Tibial nerve (tissue), 4 donors: Measurements from ENCODE around the gene TBRG1. TPM values are rescaled to one million over a fixed set of nuclear protein-coding genes. Genes with fewer than 3 reads are reported as not detected.

ENCODE experiments used
- DNase-seq, 2 donors: peaks; one replicate each; pipeline ENCODE4 v3.0.0-alpha.2; 2019; ENCODE audit warnings: low spot score in 2 of 2
- H3K27ac ChIP-seq, 4 donors: fragments of 200-600 bp; sonication (generic) in 3 of 4; one replicate each; pipeline ENCODE4 v1.5.1; 2017 to 2019; ENCODE audit warnings: mild to moderate bottlenecking in 1 of 4
- H3K27me3 ChIP-seq, 2 donors: fragments of 200-600 bp; sonication (generic) in 1 of 2; one replicate each; pipeline versions ENCODE4 v1.5.1 to v1.6.0; 2017 to 2019
- H3K36me3 ChIP-seq, 3 donors: fragments of 200-600 bp; sonication (generic); one replicate each; pipeline ENCODE4 v1.5.1; 2018 to 2019
- H3K4me1 ChIP-seq, 4 donors: fragments of 200-600 bp; sonication (generic) in 3 of 4; one replicate each; pipeline ENCODE4 v1.5.1; 2017 to 2019
- H3K4me3 ChIP-seq, 4 donors: fragments of 200-600 bp; sonication (generic) in 3 of 4; one replicate each; pipeline ENCODE4 v1.5.1; 2017 to 2019; ENCODE audit warnings: mild to moderate bottlenecking in 1 of 4, moderate library complexity in 1 of 4
- H3K9me3 ChIP-seq, 4 donors: fragments of 200-600 bp; sonication (generic) in 3 of 4; one replicate each; pipeline ENCODE4 v1.5.1; 2017 to 2019
- EP300 ChIP-seq, 2 donors: sonication (generic); formaldehyde crosslinking; IDR thresholded peaks; one replicate each; pipeline ENCODE4 v1.6.1; 2017; ENCODE audit warnings: antibody characterized with exemption in 2 of 2, mild to moderate bottlenecking in 1 of 2
- POLR2A ChIP-seq, 2 donors: fragments of 450-650 bp; IDR thresholded peaks; one replicate each; pipeline ENCODE4 v1.6.1; 2017; ENCODE audit warnings: antibody characterized with exemption in 2 of 2, mild to moderate bottlenecking in 2 of 2, moderate library complexity in 2 of 2
- WGBS, 2 donors: methylation state at CpG; one replicate each; pipeline ENCODE4 v1.1.5; 2018; 5-methylcytosine and 5-hydroxymethylcytosine counted together
- small RNA-seq: library from RNA; depleted of rRNA; stranded (forward); fragments of <200 nt; gene quantifications from one replicate; pipeline ENCODE3, GENCODE V24; 2016
- total RNA-seq, 4 donors: library from RNA; depleted of rRNA; stranded (reverse); fragments of >200 nt; gene quantifications; one replicate each; pipeline ENCODE4 v1.1.0, GENCODE V29; 2016
- TF ChIP-seq, protein P1 (sequence below), 5 experiments: fragments of 200-600 bp in 3 of 5; fragments of 450-650 bp in 2 of 5; sonication (generic) in 3 of 5; IDR thresholded peaks; one replicate each; pipeline ENCODE4 v1.5.1; 2016 to 2019; ENCODE audit warnings: antibody characterized with exemption in 5 of 5, mild to moderate bottlenecking in 3 of 5, moderate library complexity in 2 of 5

The TBRG1 gene
- total RNA-seq, 4 donors from 2014 or later = 32.7 to 45.4 (median 36.4) TPM

DNA sequence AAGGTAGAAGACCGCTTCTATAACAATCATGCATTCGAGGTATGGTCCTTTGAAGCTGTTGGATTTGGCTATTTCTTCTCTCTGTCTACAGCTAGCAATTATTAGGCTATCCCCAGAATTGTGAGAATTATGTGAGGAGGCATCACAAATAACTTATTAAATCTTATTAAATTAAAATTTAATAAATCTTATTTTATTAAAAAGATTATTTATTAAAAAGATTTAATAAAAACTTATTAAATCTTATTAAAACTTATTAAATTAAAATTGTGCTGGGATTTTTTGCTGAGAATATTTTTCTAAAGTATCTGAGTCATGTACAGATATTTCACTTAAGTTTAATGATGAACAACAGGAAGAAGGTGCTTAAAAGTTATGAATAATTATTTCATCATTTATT is 58.8 kb downstream of the TBRG1 start:
- no peaks in the 10 kb centered on the region for H3K27me3 ChIP-seq
- peaks cover 0 to 20% (median 2%) of the 10 kb centered on the region in 4 donors for H3K9me3 ChIP-seq
- no peak overlapping the region for H3K4me3 ChIP-seq
- DNase-seq = no peak
- WGBS, 2 donors = 91 to 97% methylated on average over 2 of the region's 2 CpGs
- peaks cover 0 to 7% (median 0%) of the 10 kb centered on the region in 4 donors for H3K4me1 ChIP-seq
- no peak overlapping the region for H3K27ac ChIP-seq
- H3K36me3 ChIP-seq = peaks cover 0 to 23% (median 0%) of the 10 kb centered on the region in 3 donors
- TF ChIP-seq EP300 (IDR thresholded peaks at IDR 0.05) (no peak), POLR2A (IDR thresholded peaks at IDR 0.05) (no peak)
- TF ChIP-seq, protein P1, sequence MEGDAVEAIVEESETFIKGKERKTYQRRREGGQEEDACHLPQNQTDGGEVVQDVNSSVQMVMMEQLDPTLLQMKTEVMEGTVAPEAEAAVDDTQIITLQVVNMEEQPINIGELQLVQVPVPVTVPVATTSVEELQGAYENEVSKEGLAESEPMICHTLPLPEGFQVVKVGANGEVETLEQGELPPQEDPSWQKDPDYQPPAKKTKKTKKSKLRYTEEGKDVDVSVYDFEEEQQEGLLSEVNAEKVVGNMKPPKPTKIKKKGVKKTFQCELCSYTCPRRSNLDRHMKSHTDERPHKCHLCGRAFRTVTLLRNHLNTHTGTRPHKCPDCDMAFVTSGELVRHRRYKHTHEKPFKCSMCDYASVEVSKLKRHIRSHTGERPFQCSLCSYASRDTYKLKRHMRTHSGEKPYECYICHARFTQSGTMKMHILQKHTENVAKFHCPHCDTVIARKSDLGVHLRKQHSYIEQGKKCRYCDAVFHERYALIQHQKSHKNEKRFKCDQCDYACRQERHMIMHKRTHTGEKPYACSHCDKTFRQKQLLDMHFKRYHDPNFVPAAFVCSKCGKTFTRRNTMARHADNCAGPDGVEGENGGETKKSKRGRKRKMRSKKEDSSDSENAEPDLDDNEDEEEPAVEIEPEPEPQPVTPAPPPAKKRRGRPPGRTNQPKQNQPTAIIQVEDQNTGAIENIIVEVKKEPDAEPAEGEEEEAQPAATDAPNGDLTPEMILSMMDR (IDR thresholded peaks at IDR 0.05) = no peak

DNA sequence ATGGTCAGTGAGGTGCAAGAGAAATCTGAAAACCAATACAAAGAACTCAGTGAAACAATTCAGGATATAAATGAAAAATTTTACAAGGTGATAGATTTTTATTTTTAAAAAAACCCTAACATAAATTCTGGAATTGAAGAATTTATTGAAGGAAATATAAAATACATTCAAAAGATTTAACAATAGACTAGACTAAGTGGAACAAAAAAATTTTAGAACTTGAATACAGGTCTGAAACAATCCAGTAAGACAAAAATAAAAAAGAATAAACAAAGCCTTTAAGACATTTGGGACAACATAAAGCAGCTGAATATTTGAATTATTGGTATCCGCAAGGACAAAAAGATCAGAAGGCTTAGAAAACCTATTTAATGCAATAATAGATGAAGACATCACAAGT is 59.8 kb downstream of the TBRG1 start:
- H3K9me3 ChIP-seq = peaks cover 0 to 20% (median 2%) of the 10 kb centered on the region in 4 donors
- TF ChIP-seq EP300 (IDR thresholded peaks at IDR 0.05) (no peak), POLR2A (IDR thresholded peaks at IDR 0.05) (no peak)
- WGBS, 2 donors = 100% methylated on average over 1 of the region's 1 CpG

More for the DNA sequence above, 59.8 kb downstream of the TBRG1 start:
- Histone ChIP-seq H3K4me3 (no peak overlapping the region), H3K27ac (no peak overlapping the region), H3K27me3 (no peaks in the 10 kb centered on the region), H3K4me1 (no peaks in the 10 kb centered on the region), H3K36me3 (peaks cover 0 to 23% (median 0%) of the 10 kb centered on the region in 3 donors)
- no peak for DNase-seq

Small RNA genes within 50 kb of the gene (small RNA-seq; reads per million reads assigned to genes)
- gene RNA5SP352 = not detected

Other genes starting within 250 kb of the TBRG1 start
- gene OR8B2, start 238.4 kb upstream of the TBRG1 start, total RNA-seq = not detected
- gene OR8B3, start 223.8 kb upstream of the TBRG1 start, total RNA-seq = not detected
- not detected for gene OR8B4, start 198.0 kb upstream of the TBRG1 start, total RNA-seq
- not detected for gene OR8B8, start 177.2 kb upstream of the TBRG1 start, total RNA-seq
- gene OR8B12, start 79.2 kb upstream of the TBRG1 start, total RNA-seq = not detected
- gene OR8A1, start 52.9 kb upstream of the TBRG1 start, total RNA-seq = not detected
- gene PANX3, start 11.4 kb upstream of the TBRG1 start, total RNA-seq = not detected
- gene SIAE, start 50.9 kb downstream of the TBRG1 start, total RNA-seq = 10 to 100 TPM in 1 of 4 donors, 1 to 10 TPM in 3; 6.5 to 20.0 (median 8.2) TPM
- gene SPA17, start 51.0 kb downstream of the TBRG1 start, total RNA-seq = 1 to 10 TPM; 1.2 to 7.1 (median 3.3) TPM
- gene NRGN, start 117.1 kb downstream of the TBRG1 start, total RNA-seq = 1 to 10 TPM in 3 of 4 donors, not detected in 1; 1.4 to 3.1 (median 2.4) TPM
- 1 to 10 TPM in 2 of 4 donors, not detected in 2; 1.5 to 2.4 TPM for gene VSIG2, start 129.4 kb downstream of the TBRG1 start, total RNA-seq
- 10 to 100 TPM; 18.6 to 45.9 (median 33.0) TPM for gene ESAM, start 139.4 kb downstream of the TBRG1 start, total RNA-seq
- gene MSANTD2, start 177.5 kb downstream of the TBRG1 start, total RNA-seq = 10 to 100 TPM; 19.8 to 32.8 (median 23.5) TPM
- 10 to 100 TPM; 22.2 to 34.3 (median 24.8) TPM for gene ROBO3, start 242.6 kb downstream of the TBRG1 start, total RNA-seq